Camera-type eye (tissue), 1 donor: ENCODE results near the gene SUCLG2. TPM values are rescaled to one million over a fixed set of nuclear protein-coding genes. Genes with fewer than 3 reads are reported as not detected.

ENCODE experiments used
- total RNA-seq: library from RNA; depleted of rRNA; stranded (reverse); fragments of >200 nt; gene quantifications from one replicate; pipeline ENCODE4 v1.2.3, GENCODE V29; 2014

The SUCLG2 gene
- 33.3 TPM for total RNA-seq

GRCh38 chr3:67654099-67654843 is at the start of gene SUCLG2:
Gene SUCLG2, minus strand, starts transcription at chr3:67654612. Its CDS starts 26 bp downstream, at chr3:67654586.

